ENCODE results near the gene ABCG1.
A peak's percentile ranks its signal among the peaks of the same experiment; 100 is the strongest.

The ABCG1 gene

DNA sequence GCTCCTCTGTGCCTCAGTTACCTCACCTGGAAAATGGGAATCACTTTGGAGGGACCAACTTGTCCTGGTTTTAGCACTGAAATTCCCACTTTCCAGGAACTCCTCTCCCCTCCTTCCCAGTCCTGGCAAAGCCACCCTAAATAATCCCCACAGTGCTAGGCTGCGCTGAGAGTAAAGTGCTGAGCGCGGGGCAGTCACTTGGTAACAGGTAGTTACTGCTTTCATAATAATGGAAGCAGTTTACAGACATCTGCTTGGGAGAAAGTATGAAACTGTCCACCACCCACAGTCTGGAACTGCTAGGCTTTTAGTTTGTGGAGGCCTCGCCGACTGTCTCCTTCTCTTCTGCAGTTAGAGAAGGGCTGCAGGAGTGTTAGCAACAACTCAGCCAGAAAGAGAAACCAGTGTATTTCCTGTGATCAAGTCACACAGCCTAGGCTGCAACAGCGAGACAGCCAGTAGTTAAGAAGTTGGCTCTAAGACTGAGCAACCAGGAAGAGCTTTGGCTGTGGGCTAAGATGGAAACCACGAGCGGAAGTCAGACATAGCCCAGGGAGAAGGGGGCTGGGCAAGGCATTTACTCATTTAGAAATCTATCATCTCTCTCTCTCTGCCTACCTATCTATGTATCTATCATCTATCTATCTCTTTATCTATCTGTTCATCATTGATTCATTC lies 30.8 kb upstream of the ABCG1 start:
- DNase-seq (ENCODE audit: low spot score) = peak; percentile 87
- in situ Hi-C loops (cut with MboI; ENCODE audit: low sequenced_read_pairs, unreplicated experiment) = no loop called here
- TF ChIP-seq, protein P1, sequence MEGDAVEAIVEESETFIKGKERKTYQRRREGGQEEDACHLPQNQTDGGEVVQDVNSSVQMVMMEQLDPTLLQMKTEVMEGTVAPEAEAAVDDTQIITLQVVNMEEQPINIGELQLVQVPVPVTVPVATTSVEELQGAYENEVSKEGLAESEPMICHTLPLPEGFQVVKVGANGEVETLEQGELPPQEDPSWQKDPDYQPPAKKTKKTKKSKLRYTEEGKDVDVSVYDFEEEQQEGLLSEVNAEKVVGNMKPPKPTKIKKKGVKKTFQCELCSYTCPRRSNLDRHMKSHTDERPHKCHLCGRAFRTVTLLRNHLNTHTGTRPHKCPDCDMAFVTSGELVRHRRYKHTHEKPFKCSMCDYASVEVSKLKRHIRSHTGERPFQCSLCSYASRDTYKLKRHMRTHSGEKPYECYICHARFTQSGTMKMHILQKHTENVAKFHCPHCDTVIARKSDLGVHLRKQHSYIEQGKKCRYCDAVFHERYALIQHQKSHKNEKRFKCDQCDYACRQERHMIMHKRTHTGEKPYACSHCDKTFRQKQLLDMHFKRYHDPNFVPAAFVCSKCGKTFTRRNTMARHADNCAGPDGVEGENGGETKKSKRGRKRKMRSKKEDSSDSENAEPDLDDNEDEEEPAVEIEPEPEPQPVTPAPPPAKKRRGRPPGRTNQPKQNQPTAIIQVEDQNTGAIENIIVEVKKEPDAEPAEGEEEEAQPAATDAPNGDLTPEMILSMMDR (IDR thresholded peaks at IDR 0.05; ENCODE audit: borderline replicate concordance, control extremely low read depth, extremely low read depth, insufficient read depth, missing control alignments) = no peak

DNA sequence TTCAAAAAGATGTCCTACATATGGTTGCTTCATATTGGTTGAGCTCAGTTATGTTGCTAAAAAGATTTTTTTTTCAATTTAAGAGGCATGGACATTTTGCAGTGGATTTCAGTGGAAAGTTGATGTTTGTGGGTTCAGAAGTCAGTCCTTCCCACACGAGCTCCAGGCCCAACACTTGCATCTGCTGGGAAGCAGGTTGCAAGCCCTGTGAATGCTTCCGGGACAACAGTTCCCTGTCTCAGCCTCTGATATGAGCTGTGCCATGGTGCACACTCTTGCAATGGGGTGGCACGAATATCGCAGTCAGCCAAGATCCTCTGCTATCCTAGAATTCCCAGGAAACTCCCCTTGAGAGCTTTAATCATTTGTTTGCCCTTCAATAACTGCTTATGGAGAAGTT lies 30.3 kb upstream of the ABCG1 start:
- TF ChIP-seq, protein P1 (IDR thresholded peaks at IDR 0.05; ENCODE audit: borderline replicate concordance, control extremely low read depth, extremely low read depth, insufficient read depth, missing control alignments) = no peak
- no peak for DNase-seq (ENCODE audit: low spot score)
- in situ Hi-C loops (cut with MboI; ENCODE audit: low sequenced_read_pairs, unreplicated experiment) = no loop called here

DNA sequence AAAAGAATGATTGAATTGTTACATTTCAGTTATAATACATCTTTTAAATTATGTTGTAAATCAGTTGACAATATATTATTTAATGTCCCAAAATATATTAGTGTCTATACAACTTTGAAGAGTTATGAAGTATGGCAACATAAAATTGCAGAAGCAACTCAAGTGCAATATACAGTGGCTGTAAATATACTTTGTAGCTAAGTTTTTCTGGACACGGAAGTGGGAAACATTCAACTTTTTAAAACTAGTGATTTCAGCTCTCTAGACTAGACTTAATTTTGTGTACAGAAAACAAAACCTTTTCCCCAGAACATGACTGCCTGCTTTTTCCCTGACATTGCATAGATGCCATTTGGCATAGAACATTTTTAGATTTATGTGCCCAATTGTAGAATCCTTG lies 29.5 kb upstream of the ABCG1 start:
- in situ Hi-C loops (cut with MboI; ENCODE audit: low sequenced_read_pairs, unreplicated experiment) = no loop called here
- TF ChIP-seq, protein P1 (IDR thresholded peaks at IDR 0.05; ENCODE audit: borderline replicate concordance, control extremely low read depth, extremely low read depth, insufficient read depth, missing control alignments) = no peak
- no peak for DNase-seq (ENCODE audit: low spot score)

DNA sequence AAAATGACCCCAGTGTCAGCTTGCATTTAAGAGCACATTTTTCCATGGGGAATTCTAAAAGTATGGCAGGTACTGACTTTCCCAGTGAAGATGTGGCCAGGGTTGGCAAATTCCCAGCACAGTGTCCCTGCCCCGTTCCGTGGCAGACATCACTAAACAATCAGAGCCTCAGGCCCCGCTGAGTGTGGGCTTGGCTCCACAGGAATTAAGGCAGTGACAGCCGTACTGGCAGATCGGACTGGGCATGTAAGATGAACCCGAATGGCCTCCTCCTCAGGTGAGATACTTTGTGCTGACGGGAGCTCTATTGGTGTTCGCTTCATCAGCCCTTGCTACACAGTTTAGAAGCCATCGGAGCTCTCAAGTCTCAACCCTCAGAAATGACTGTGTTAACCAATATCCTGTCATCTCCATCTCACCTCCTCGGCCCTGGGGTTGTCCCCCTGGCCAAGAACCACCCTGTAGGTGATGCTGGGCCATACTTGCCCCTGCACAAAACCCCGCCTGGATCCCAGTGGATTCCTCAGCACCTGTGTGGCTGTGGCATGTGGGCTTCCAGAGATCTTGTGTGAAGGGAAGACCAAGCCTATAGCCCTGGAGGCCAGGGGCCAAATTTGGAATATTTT lies 29.0 kb upstream of the ABCG1 start:
- TF ChIP-seq, protein P1 (IDR thresholded peaks at IDR 0.05; ENCODE audit: borderline replicate concordance, control extremely low read depth, extremely low read depth, insufficient read depth, missing control alignments) = no peak
- in situ Hi-C loops (cut with MboI; ENCODE audit: low sequenced_read_pairs, unreplicated experiment) = no loop called here
- no peak for DNase-seq (ENCODE audit: low spot score)

DNA sequence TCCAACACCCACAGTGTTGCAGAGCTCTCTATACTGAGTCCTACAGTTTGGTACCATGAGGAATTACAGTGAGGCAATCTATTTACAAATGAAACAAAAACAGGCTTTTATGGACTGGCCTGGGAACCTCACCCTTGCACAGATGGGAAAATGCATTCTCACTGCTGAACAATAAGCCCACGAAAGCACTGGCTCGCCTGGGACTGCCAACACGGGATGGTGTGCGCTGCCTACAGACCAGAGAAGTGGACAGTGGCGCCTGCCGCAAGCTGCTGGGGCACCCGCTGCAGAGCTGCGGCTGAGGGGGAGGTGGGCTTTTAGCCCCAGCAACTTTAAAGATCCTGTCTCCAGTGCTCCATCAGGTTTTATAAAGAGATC lies 28.5 kb upstream of the ABCG1 start:
- TF ChIP-seq, protein P1 (IDR thresholded peaks at IDR 0.05; ENCODE audit: borderline replicate concordance, control extremely low read depth, extremely low read depth, insufficient read depth, missing control alignments) = no peak
- in situ Hi-C loops (cut with MboI; ENCODE audit: low sequenced_read_pairs, unreplicated experiment) = no loop called here
- DNase-seq (ENCODE audit: low spot score) = no peak

DNA sequence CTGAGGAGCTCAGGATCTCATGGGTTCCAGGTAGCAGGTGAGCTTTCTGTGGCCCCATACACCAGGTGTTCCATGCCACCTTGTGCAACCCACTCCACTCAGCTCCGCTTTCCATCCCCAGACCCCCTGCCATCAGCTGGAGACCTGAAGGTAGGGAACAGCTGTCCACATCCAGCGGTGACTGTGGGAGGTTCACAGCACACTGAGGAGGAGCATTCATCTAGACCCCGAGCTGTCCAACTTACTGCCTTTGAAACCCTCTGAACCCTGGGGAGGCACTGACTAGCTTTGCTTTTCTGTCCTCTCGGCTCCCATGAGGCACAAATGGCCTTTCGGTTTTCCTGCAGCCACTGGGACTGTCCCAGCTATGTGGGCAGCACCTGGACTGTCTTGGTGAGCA lies 27.9 kb upstream of the ABCG1 start:
- in situ Hi-C loops (cut with MboI; ENCODE audit: low sequenced_read_pairs, unreplicated experiment) = no loop called here
- DNase-seq (ENCODE audit: low spot score) = no peak
- TF ChIP-seq, protein P1 (IDR thresholded peaks at IDR 0.05; ENCODE audit: borderline replicate concordance, control extremely low read depth, extremely low read depth, insufficient read depth, missing control alignments) = no peak

All from GM13976 (cell line).